ENCODE results near the gene COL6A2. TPM values are rescaled to one million over a fixed set of nuclear protein-coding genes. Genes with fewer than 3 reads are reported as not detected.

The COL6A2 gene
- total RNA-seq, result 5.5 and 72.0 TPM in 2 replicates

DNA sequence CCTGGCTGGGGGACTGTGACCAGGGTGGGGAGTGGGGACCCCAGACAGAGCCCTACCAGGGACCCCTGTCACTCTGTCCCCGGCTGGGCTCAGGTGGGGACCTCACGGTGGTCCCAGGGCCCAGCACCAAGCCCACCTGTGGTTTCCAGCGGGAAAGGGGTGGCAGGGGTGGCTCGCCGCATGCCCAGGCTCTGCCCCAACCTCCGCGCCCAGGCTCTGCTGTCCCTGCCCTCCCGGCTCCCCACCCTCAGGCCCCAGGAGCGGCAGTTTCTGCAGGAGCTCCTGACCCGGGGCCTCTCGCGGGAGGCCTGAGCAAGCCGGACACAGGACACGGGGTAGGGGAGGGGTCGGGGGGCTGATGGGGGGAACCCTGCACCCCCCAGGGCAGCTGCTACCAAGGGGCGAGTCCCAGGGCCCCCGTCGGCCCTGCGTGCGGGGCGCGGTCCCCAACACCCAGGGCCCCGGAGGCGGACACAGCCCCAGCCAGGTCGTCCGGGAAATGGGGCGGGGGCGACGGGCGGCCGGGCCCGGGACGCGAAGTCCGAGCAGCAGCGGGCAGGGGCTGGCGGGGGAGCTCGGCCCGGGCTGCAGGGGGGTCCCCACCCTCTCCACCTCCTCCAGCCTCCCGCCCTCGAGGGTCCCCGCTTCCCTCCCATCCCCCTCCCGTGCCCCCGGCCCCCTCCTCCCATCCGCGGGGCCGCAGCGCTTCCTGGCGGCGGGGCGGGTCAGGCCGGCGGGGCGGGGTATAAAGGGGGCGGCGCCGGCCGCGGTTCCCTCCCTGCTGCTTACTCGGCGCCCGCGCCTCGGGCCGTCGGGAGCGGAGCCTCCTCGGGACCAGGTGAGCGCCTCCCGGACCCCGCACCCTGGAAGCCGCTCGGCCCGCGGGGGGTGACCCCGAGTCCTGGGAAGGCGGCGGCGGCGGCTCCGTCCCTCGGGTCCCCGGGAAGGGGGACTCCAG lies at the start of gene COL6A2:
Gene COL6A2 (plus strand): TSS at position 777 of the 958 bp plus-strand sequence.

DNA sequence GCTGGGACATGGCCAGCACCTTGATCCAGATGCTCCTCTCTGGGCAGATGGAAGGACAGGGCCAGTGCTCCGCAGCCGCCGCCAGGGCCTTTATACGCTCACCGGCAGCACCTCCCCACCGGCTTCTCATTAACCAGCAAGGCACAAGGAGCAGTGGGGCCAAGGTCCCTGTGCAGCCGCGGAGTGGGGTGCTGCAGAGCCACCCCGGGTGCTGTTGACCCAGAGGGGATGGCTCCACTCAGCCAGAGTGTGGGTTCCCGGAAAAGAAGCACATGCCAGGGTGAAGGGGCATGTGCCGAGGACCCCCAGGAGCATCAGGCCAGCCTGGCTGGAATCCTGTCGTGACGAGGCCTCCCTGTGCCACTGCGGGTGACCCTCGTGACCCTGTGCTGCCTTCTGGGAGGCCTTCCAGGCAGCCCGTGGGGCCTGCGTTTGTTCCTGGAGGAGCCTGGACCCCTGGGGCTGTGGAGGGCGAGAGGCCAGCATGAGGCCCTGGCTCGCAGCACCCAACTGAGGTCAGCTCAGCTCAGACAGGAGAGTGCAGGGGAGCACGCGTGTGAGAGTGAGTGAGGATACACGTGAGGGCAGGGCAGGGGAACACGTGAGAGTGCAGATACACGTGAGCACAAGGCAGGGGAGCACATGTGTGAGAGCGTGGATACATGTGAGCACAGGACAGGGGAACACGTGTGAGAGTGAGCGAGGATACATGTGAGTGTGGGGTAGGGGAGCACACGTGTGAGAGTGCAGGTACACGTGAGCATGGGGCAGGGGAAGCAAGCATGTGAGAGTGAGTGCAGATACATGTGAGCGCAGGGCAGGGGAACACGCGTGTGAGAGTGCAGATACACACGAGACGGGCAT lies 57.8 kb downstream of the COL6A2 start, which contains the start of gene FTCD:
Gene FTCD (minus strand): TSS at position 66 of the 864 bp plus-strand sequence. CDS start 56 bp downstream, at position 10.

Other genes starting within 250 kb of the COL6A2 start
- gene COL6A1, start 116.3 kb upstream of the COL6A2 start, total RNA-seq, result 10.2 and 78.6 TPM in 2 replicates
- not detected in 2 replicates for gene FTCD, start 57.5 kb downstream of the COL6A2 start, total RNA-seq
- 4.8 and 8.0 TPM in 2 replicates for gene SPATC1L, start 86.3 kb downstream of the COL6A2 start, total RNA-seq
- 142 and 182 TPM in 2 replicates for gene LSS, start 130.7 kb downstream of the COL6A2 start, total RNA-seq
- 47.0 and 49.0 TPM in 2 replicates for gene MCM3AP, start 187.5 kb downstream of the COL6A2 start, total RNA-seq
- gene YBEY, start 188.2 kb downstream of the COL6A2 start, total RNA-seq, result 14.9 and 15.7 TPM in 2 replicates
- gene C21orf58, start 225.8 kb downstream of the COL6A2 start, total RNA-seq, result 3.8 and 6.5 TPM in 2 replicates
- 15.4 and 17.3 TPM in 2 replicates for gene PCNT, start 226.0 kb downstream of the COL6A2 start, total RNA-seq

Measured in hair follicular keratinocyte (primary cell).